Measurements from ENCODE around the gene ENTREP1.

DNA sequence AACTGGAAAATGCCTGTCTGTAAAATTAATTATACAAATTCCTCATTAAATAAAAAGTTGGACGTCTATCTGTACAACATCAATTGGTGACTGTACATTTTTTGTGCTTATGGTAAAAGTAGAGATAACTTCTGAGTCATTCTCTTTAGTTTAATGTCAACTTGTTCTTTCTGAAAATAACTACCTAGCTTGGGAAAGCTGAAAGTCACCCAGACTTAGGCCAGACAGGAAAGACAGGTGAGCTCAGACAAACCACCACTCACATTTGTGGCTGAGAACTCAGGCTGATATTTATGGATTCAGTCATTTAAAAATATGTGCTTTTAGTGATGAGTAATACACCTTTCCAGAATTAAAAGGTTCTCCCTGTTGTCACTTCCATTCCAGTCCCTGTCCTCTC is 31.9 kb upstream of the ENTREP1 start:
- TF ChIP-seq MAFK (IDR thresholded peaks at IDR 0.05; ENCODE audit: low read depth, low read length), result no peak
- TF ChIP-seq CEBPB (IDR thresholded peaks at IDR 0.05; ENCODE audit: low read depth, low read length), result no peak
- TF ChIP-seq, protein P1, sequence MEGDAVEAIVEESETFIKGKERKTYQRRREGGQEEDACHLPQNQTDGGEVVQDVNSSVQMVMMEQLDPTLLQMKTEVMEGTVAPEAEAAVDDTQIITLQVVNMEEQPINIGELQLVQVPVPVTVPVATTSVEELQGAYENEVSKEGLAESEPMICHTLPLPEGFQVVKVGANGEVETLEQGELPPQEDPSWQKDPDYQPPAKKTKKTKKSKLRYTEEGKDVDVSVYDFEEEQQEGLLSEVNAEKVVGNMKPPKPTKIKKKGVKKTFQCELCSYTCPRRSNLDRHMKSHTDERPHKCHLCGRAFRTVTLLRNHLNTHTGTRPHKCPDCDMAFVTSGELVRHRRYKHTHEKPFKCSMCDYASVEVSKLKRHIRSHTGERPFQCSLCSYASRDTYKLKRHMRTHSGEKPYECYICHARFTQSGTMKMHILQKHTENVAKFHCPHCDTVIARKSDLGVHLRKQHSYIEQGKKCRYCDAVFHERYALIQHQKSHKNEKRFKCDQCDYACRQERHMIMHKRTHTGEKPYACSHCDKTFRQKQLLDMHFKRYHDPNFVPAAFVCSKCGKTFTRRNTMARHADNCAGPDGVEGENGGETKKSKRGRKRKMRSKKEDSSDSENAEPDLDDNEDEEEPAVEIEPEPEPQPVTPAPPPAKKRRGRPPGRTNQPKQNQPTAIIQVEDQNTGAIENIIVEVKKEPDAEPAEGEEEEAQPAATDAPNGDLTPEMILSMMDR (conservative IDR thresholded peaks at IDR 0.05; ENCODE audit: low read depth, low read length), result no peak

Data from IMR-90 (cell line).